Progenitor cell of endocrine pancreas (in vitro differentiated cells): Measurements from ENCODE around the gene ZNF195. TPM values are rescaled to one million over a fixed set of nuclear protein-coding genes. Genes with fewer than 3 reads are reported as not detected.

Source experiments
- DNase-seq: peaks from one replicate; pipeline ENCODE4 v3.0.0; 2021; ENCODE audit warnings: low spot score; ENCODE audit not compliant: unreplicated experiment
- H3K27ac Mint-ChIP-seq: 2 replicates; pipeline ENCODE4 v1.8.0; 2021; ENCODE audit warnings: mild to moderate bottlenecking, moderate library complexity, mixed read lengths
- H3K27me3 Mint-ChIP-seq: 2 replicates; pipeline ENCODE4 v1.8.0; 2021; ENCODE audit warnings: mixed read lengths
- H3K36me3 Mint-ChIP-seq: 2 replicates; pipeline ENCODE4 v1.8.0; 2022; ENCODE audit warnings: mixed read lengths; ENCODE audit not compliant: insufficient read depth
- H3K4me1 Mint-ChIP-seq: 2 replicates; pipeline ENCODE4 v1.8.0; 2021; ENCODE audit warnings: low read depth, mixed read lengths
- H3K4me3 Mint-ChIP-seq: 2 replicates; pipeline ENCODE4 v1.8.0; 2021; ENCODE audit warnings: low read depth, mild to moderate bottlenecking, moderate library complexity, mixed read lengths
- H3K9me3 Mint-ChIP-seq: 2 replicates; pipeline ENCODE4 v1.8.0; 2021; ENCODE audit warnings: low read depth, mixed read lengths
- total RNA-seq: library from RNA; stranded (reverse); gene quantifications from 2 replicates; pipeline ENCODE4 v1.2.1, GENCODE V29; 2021
- TF ChIP-seq, protein P1 (sequence below): fragments of 200-600 bp; sonication (generic); IDR thresholded peaks from one replicate; pipeline ENCODE4 v1.5.0; 2021; ENCODE audit warnings: antibody characterized with exemption, mild to moderate bottlenecking; ENCODE audit not compliant: unreplicated experiment

Gene ZNF195
- total RNA-seq, 1 donor from 2014 or later: 83.9 TPM

DNA sequence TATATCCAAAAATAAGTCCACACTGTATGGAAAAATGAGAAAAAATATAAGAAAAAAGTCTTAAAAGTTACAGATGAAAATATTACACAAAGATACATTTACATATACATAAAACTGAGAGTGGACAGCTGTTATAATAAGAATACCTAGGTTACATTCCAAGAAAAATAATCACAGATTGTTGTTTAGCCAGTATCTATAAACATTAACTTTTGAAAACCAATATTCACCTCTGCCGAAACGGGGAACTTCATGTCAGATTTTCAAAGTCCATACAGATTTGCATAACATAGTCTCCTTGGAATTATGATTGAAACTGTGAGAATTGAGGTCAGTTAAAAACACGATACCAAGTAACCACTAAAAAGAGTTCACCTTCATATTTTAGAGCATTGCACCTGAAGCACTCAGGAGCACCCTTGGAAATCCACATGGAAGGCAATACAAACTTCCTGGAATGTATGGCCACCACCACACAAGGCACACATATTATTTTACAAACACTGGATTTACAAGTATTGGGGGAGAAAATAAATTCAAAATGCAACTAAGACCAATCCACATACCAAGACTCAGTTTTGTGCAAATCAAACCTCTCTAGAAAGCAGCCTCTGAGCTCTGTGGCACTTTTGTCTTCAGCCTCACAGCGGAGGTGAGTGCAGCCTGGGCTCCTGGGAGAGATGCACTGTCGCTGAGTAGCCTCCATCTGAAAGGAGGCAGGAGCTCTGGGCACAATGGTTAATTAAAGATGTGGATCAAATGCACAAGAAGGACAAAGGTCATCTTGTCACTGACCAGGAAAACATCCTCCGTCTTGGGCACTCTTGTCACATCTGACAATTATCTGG lies 34.4 kb downstream of the ZNF195 start:
- no peak for DNase-seq
- Mint-ChIP-seq H3K4me1 (peaks cover 8% of the 10 kb centered on the region), H3K9me3 (peaks cover 9% of the 10 kb centered on the region), H3K27me3 (peaks cover 24% of the 10 kb centered on the region), H3K4me3 (no peak overlapping the region), H3K36me3 (peaks cover 16% of the 10 kb centered on the region), H3K27ac (no peak overlapping the region)
- TF ChIP-seq, protein P1, sequence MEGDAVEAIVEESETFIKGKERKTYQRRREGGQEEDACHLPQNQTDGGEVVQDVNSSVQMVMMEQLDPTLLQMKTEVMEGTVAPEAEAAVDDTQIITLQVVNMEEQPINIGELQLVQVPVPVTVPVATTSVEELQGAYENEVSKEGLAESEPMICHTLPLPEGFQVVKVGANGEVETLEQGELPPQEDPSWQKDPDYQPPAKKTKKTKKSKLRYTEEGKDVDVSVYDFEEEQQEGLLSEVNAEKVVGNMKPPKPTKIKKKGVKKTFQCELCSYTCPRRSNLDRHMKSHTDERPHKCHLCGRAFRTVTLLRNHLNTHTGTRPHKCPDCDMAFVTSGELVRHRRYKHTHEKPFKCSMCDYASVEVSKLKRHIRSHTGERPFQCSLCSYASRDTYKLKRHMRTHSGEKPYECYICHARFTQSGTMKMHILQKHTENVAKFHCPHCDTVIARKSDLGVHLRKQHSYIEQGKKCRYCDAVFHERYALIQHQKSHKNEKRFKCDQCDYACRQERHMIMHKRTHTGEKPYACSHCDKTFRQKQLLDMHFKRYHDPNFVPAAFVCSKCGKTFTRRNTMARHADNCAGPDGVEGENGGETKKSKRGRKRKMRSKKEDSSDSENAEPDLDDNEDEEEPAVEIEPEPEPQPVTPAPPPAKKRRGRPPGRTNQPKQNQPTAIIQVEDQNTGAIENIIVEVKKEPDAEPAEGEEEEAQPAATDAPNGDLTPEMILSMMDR: no peak

DNA sequence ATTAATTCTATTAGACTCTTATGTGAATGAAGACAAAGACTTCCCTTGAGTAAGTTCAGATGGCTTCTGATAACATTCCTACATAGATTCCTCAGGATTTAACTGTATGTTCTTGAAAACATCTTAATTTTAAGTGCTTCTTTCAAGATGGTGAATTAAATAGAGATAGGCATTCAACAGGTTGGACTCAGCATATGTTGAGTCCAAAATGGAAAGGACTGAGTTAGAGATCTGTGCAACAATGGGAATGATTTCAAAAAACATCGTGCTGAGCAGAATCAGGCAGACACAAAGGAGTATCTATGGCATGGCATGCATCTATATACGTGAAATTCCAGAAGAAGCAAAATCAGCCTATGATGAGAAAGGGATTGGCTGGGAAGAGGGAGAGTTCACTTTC lies 36.2 kb downstream of the ZNF195 start:
- H3K9me3 Mint-ChIP-seq: peaks cover 6% of the 10 kb centered on the region
- peaks cover 12% of the 10 kb centered on the region for H3K36me3 Mint-ChIP-seq
- H3K4me1 Mint-ChIP-seq: peaks cover 8% of the 10 kb centered on the region
- TF ChIP-seq, protein P1: no peak
- no peak overlapping the region for H3K27ac Mint-ChIP-seq
- H3K27me3 Mint-ChIP-seq: peaks cover 35% of the 10 kb centered on the region
- DNase-seq: no peak
- no peak overlapping the region for H3K4me3 Mint-ChIP-seq

DNA sequence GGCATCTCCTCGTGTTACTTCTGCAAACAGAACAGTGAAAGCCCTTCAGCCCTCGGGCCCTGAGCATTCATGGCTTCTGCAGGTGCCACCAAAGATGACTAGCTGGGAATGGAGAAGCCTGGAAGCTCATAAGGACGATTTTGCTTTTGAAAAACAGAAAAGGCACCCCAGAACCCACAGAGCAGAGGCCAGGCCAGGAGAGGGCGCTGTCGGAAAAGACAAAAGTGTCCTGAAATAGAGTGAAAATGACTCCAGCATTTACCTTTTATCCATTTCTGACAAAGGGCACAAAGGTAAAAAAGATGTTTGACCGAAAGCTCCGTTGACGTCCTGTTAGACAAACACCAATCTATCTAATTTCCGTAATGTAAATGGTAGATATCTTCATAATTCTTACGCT lies 37.6 kb downstream of the ZNF195 start:
- Mint-ChIP-seq H3K4me1 (peaks cover 8% of the 10 kb centered on the region), H3K27me3 (peaks cover 35% of the 10 kb centered on the region), H3K9me3 (no peaks in the 10 kb centered on the region), H3K27ac (no peak overlapping the region), H3K4me3 (no peak overlapping the region), H3K36me3 (peaks cover 5% of the 10 kb centered on the region)
- TF ChIP-seq, protein P1: peak; percentile 78
- no peak for DNase-seq

DNA sequence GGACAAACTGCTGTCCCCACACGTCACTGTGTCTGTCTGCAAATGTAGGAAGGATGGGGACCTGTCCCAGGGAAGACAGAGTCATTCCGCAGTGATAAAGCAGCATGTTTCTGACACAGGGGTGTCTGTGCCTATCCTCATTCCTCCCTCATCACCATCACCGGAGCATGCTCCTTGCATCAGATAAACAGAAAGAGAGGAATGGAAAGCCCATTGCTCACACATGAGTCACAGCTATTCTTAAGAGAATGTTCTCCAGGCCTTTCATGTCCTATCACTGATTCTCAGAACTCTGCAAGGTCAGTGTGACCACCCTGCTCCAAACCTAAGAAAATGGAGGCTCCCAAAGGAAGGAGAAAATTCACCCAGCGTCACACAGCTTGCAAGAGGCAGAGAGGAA lies 38.9 kb downstream of the ZNF195 start:
- TF ChIP-seq, protein P1: no peak
- H3K9me3 Mint-ChIP-seq: no peaks in the 10 kb centered on the region
- H3K36me3 Mint-ChIP-seq: no peaks in the 10 kb centered on the region

DNA sequence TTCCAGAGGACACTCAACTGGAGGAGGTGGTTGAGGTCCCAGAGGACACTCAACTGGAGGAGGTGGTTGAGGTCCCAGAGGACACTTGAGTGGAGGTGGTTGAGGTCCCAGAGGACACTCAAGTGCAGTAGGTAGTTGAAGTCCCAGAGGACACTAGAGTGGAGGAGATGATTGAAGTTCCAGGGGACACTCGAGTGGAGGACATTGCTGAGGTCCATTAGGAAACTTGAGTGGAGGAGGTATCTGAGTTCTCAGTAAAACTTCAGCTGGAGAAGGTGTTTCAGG lies 39.7 kb downstream of the ZNF195 start:
- no peaks in the 10 kb centered on the region for H3K36me3 Mint-ChIP-seq
- no peak for DNase-seq
- no peak overlapping the region for H3K4me3 Mint-ChIP-seq
- no peaks in the 10 kb centered on the region for H3K9me3 Mint-ChIP-seq
- H3K27me3 Mint-ChIP-seq: peaks cover 35% of the 10 kb centered on the region
- TF ChIP-seq, protein P1: no peak
- H3K4me1 Mint-ChIP-seq: peaks cover 3% of the 10 kb centered on the region
- no peak overlapping the region for H3K27ac Mint-ChIP-seq

More for the DNA sequence above, 38.9 kb downstream of the ZNF195 start:
- Mint-ChIP-seq H3K27me3 (peaks cover 35% of the 10 kb centered on the region), H3K27ac (no peak overlapping the region), H3K4me3 (no peak overlapping the region), H3K4me1 (peaks cover 7% of the 10 kb centered on the region)
- DNase-seq: no peak
